Spleen (tissue), 7 donors: ENCODE measurements around the gene COL6A3.

Experiments used
- CTCF ChIP-seq, 11 experiments: fragments of 200-600 bp in 7 of 11; fragments of 450-650 bp in 4 of 11; sonication (generic) in 4 of 11; IDR thresholded peaks in 8 of 11; conservative IDR thresholded peaks in 3 of 11; 1 replicate in 7 of 11; 2 replicates in 4 of 11; pipeline versions ENCODE4 v1.4.0 to v1.8.0; 2016 to 2021; ENCODE audit warnings: antibody characterized with exemption in 11 of 11, inconsistent platforms in 4 of 11, mild to moderate bottlenecking in 1 of 11
- POLR2A ChIP-seq, 3 donors: fragments of 450-650 bp; IDR thresholded peaks; one replicate each; pipeline ENCODE4 v1.5.1; 2017; ENCODE audit warnings: antibody characterized with exemption in 3 of 3, mild to moderate bottlenecking in 1 of 3
- donor health status: DM: no; HTN: no; CAD: no; lungs with moderate emphysema.
- donor health status: DM: no; HTN: no; CAD: no.
- donor health status: DM: no; HTN: no; CAD: no.

GRCh38 chr2:237344942-237345341 lies 69.0 kb downstream of the COL6A3 start:
- TF ChIP-seq CTCF (IDR thresholded peaks at IDR 0.05 in 8 of 11, conservative IDR thresholded peaks at IDR 0.05 in 3 of 11) (no peak), POLR2A (IDR thresholded peaks at IDR 0.05) (no peak)
